WTC11 (cell line): ENCODE measurements around the gene ZDHHC8. TPM values are rescaled to one million over a fixed set of nuclear protein-coding genes. Genes with fewer than 3 reads are reported as not detected.
A peak's percentile ranks its signal among the peaks of the same experiment; 100 is the strongest.

Experiments
- ATAC-seq: fragments of 200-7000 bp; cut with Tn5 transposase; 2 replicates; pipeline ENCODE4 v1.10.0; 2021; ENCODE audit warnings: mild to moderate bottlenecking, moderate library complexity
- CTCF ChIA-PET: fragments of 300-600 bp; sonication (Branson Sonifier 250); formaldehyde crosslinking; loops from one replicate; lab custom pipeline; 2021; ENCODE audit warnings: antibody characterized with exemption; lab: Charles Lee
- POLR2A ChIA-PET: fragments of 350-600 bp; sonication (Branson Sonifier 250); formaldehyde crosslinking; loops from one replicate; lab custom pipeline; 2021; ENCODE audit warnings: antibody characterized with exemption; lab: Charles Lee
- DNase-seq: peaks from one replicate; pipeline ENCODE4 v3.0.0; 2021; ENCODE audit warnings: low spot score
- H3K27ac Mint-ChIP-seq: 2 replicates; pipeline ENCODE4 v1.8.0; 2021; ENCODE audit warnings: mixed read lengths
- H3K27me3 Mint-ChIP-seq: 2 replicates; pipeline ENCODE4 v1.8.0; 2021; ENCODE audit warnings: low read depth, mild to moderate bottlenecking, moderate library complexity, mixed read lengths
- H3K36me3 Mint-ChIP-seq: 2 replicates; pipeline ENCODE4 v1.8.0; 2021; ENCODE audit warnings: mixed read lengths
- H3K4me1 Mint-ChIP-seq: 2 replicates; pipeline ENCODE4 v1.8.0; 2022; ENCODE audit warnings: mixed read lengths
- H3K4me3 Mint-ChIP-seq: 2 replicates; pipeline ENCODE4 v1.8.0; 2021; ENCODE audit warnings: mild to moderate bottlenecking, moderate library complexity, mixed read lengths
- H3K9me3 Mint-ChIP-seq: 2 replicates; pipeline ENCODE4 v1.8.0; 2021; ENCODE audit warnings: mixed read lengths
- ATF3 ChIP-seq: sonication (generic); formaldehyde crosslinking; conservative IDR thresholded peaks from 2 replicates; pipeline ENCODE4 v1.8.1; 2022; ENCODE audit warnings: mild to moderate bottlenecking, missing genetic modification reagents
- CBFB ChIP-seq: sonication (generic); formaldehyde crosslinking; IDR thresholded peaks from 2 replicates; pipeline ENCODE4 v1.8.1; 2022; ENCODE audit warnings: mild to moderate bottlenecking, low read depth, missing genetic modification reagents
- ELF4 ChIP-seq: sonication (generic); formaldehyde crosslinking; IDR thresholded peaks from 2 replicates; pipeline ENCODE4 v1.8.1; 2022; ENCODE audit warnings: low read depth, mild to moderate bottlenecking, moderate library complexity, missing genetic modification reagents
- FOXP1 ChIP-seq: sonication (generic); formaldehyde crosslinking; IDR thresholded peaks from 2 replicates; pipeline ENCODE4 v1.8.0; 2022; ENCODE audit warnings: missing genetic modification reagents, mild to moderate bottlenecking, moderate library complexity, borderline replicate concordance
- GABPB1 ChIP-seq: sonication (generic); formaldehyde crosslinking; IDR thresholded peaks from 2 replicates; pipeline ENCODE4 v1.8.1; 2023; ENCODE audit warnings: mild to moderate bottlenecking, missing genetic modification reagents
- HMGA2 ChIP-seq: fragments of 250-450 bp; sonication (Bioruptor Pico); IDR thresholded peaks from 2 replicates; pipeline ENCODE4 v1.4.0; 2021; ENCODE audit warnings: mild to moderate bottlenecking, moderate library complexity
- IRF2 ChIP-seq: sonication (generic); formaldehyde crosslinking; IDR thresholded peaks from 2 replicates; pipeline ENCODE4 v1.8.0; 2022; ENCODE audit warnings: low read depth, missing genetic modification reagents, borderline replicate concordance
- JAZF1 ChIP-seq: fragments of 250-450 bp; sonication (Bioruptor Pico); IDR thresholded peaks from 2 replicates; pipeline ENCODE4 v1.9.0; 2021; ENCODE audit warnings: moderate library complexity, mild to moderate bottlenecking, inconsistent platforms
- JUN ChIP-seq: sonication (generic); formaldehyde crosslinking; IDR thresholded peaks from 2 replicates; pipeline ENCODE4 v1.8.0; 2023; ENCODE audit warnings: mild to moderate bottlenecking, missing genetic modification reagents
- SOX15 ChIP-seq: fragments of 250-450 bp; sonication (Bioruptor Pico); IDR thresholded peaks from 2 replicates; pipeline ENCODE4 v1.9.0; 2021; ENCODE audit warnings: mild to moderate bottlenecking
- TCF7 ChIP-seq: sonication (generic); formaldehyde crosslinking; IDR thresholded peaks from 2 replicates; pipeline ENCODE4 v1.8.0; 2022; ENCODE audit warnings: mild to moderate bottlenecking, low read depth, missing genetic modification reagents, moderate library complexity
- TEAD1 ChIP-seq: sonication (generic); formaldehyde crosslinking; IDR thresholded peaks from 2 replicates; pipeline ENCODE4 v1.8.0; 2022; ENCODE audit warnings: mild to moderate bottlenecking, missing genetic modification reagents
- USF1 ChIP-seq: sonication (generic); formaldehyde crosslinking; IDR thresholded peaks from 2 replicates; pipeline ENCODE4 v1.8.0; 2022; ENCODE audit warnings: mild to moderate bottlenecking, missing genetic modification reagents
- USF2 ChIP-seq: sonication (generic); formaldehyde crosslinking; IDR thresholded peaks from 2 replicates; pipeline ENCODE4 v1.8.1; 2023; ENCODE audit warnings: mild to moderate bottlenecking, missing genetic modification reagents, moderate library complexity
- ZBTB43 ChIP-seq: sonication (generic); formaldehyde crosslinking; IDR thresholded peaks from 2 replicates; pipeline ENCODE4 v1.8.1; 2023; ENCODE audit warnings: mild to moderate bottlenecking, missing genetic modification reagents
- ZNF423 ChIP-seq: fragments of 250-450 bp; sonication (Bioruptor Pico); IDR thresholded peaks from 2 replicates; pipeline ENCODE4 v2.1.2; 2022; ENCODE audit warnings: mild to moderate bottlenecking, moderate library complexity
- total RNA-seq: library from RNA; stranded (reverse); gene quantifications from 3 replicates; pipeline ENCODE4 v1.2.3, GENCODE V29; 2021
- TF ChIP-seq, protein P1 (sequence below): sonication (generic); formaldehyde crosslinking; IDR thresholded peaks from 2 replicates; pipeline ENCODE4 v1.8.1; 2022; ENCODE audit warnings: mild to moderate bottlenecking, missing genetic modification reagents, moderate library complexity, borderline replicate concordance
- TF ChIP-seq, protein P2 (sequence below): sonication (generic); formaldehyde crosslinking; IDR thresholded peaks from 2 replicates; pipeline ENCODE4 v1.8.0; 2022; ENCODE audit warnings: mild to moderate bottlenecking, missing genetic modification reagents
- TF ChIP-seq, protein P3 (sequence below): sonication (generic); formaldehyde crosslinking; IDR thresholded peaks from 2 replicates; pipeline ENCODE4 v1.8.1; 2023; ENCODE audit warnings: mild to moderate bottlenecking, moderate library complexity, missing genetic modification reagents

Gene ZDHHC8
- total RNA-seq, 1 experiment from 2014 or later: 79.7 TPM

GRCh38 chr22:20186183-20186870 is 54.7 kb downstream of the ZDHHC8 start:
- no peaks in the 10 kb centered on the region for H3K4me1 Mint-ChIP-seq
- CTCF ChIA-PET: interaction anchor here (0.6 to 2.1 kb wide), 30 partner anchors 8 to 456 kb away, joined by 3 to 46 read pairs (median 5); partner anchors contain the start of gene DGCR6L
- POLR2A ChIA-PET: interaction anchor here (0.7 kb wide), 1 partner anchor 85 kb away, joined by 3 read pairs; no protein-coding TSS in a partner anchor
- H3K4me3 Mint-ChIP-seq: no peak overlapping the region
- DNase-seq: peak; percentile 81
- peak; percentile 95 for ATAC-seq
- no peaks in the 10 kb centered on the region for H3K36me3 Mint-ChIP-seq
- H3K9me3 Mint-ChIP-seq: no peaks in the 10 kb centered on the region
- H3K27ac Mint-ChIP-seq: no peak overlapping the region
- H3K27me3 Mint-ChIP-seq: no peaks in the 10 kb centered on the region
- TF ChIP-seq IRF2: no peak
- TF ChIP-seq ZNF423 (CRISPR knock-in tag): peak; percentile 84
- TF ChIP-seq JAZF1 (CRISPR knock-in tag): no peak
- TF ChIP-seq, all 79 proteins: peak for 1

- no peaks in the 10 kb centered on the region for H3K27me3 Mint-ChIP-seq
- CTCF ChIA-PET: interaction anchor here (0.8 to 2.1 kb wide), 28 partner anchors 8 to 377 kb away, joined by 3 to 46 read pairs (median 6); partner anchors contain the start of gene DGCR6L
- H3K4me3 Mint-ChIP-seq: no peak overlapping the region
- ATAC-seq (no peak), DNase-seq (no peak)
- H3K36me3 Mint-ChIP-seq: no peaks in the 10 kb centered on the region
- H3K27ac Mint-ChIP-seq: no peak overlapping the region
- no peak for TF ChIP-seq USF2 (CRISPR knock-in tag)
- TF ChIP-seq, protein P1, sequence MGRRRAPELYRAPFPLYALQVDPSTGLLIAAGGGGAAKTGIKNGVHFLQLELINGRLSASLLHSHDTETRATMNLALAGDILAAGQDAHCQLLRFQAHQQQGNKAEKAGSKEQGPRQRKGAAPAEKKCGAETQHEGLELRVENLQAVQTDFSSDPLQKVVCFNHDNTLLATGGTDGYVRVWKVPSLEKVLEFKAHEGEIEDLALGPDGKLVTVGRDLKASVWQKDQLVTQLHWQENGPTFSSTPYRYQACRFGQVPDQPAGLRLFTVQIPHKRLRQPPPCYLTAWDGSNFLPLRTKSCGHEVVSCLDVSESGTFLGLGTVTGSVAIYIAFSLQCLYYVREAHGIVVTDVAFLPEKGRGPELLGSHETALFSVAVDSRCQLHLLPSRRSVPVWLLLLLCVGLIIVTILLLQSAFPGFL: no peak
- no peak for TF ChIP-seq IRF2
- TF ChIP-seq FOXP1 (CRISPR knock-in tag): no peak
- no peaks in the 10 kb centered on the region for H3K9me3 Mint-ChIP-seq
- POLR2A ChIA-PET: interaction anchor here (0.7 kb wide), 1 partner anchor 85 kb away, joined by 3 read pairs; no protein-coding TSS in a partner anchor
- H3K4me1 Mint-ChIP-seq: no peaks in the 10 kb centered on the region
These were observed 55.4 kb downstream of the ZDHHC8 start for GRCh38 chr22:20186871-20187546.

DNA sequence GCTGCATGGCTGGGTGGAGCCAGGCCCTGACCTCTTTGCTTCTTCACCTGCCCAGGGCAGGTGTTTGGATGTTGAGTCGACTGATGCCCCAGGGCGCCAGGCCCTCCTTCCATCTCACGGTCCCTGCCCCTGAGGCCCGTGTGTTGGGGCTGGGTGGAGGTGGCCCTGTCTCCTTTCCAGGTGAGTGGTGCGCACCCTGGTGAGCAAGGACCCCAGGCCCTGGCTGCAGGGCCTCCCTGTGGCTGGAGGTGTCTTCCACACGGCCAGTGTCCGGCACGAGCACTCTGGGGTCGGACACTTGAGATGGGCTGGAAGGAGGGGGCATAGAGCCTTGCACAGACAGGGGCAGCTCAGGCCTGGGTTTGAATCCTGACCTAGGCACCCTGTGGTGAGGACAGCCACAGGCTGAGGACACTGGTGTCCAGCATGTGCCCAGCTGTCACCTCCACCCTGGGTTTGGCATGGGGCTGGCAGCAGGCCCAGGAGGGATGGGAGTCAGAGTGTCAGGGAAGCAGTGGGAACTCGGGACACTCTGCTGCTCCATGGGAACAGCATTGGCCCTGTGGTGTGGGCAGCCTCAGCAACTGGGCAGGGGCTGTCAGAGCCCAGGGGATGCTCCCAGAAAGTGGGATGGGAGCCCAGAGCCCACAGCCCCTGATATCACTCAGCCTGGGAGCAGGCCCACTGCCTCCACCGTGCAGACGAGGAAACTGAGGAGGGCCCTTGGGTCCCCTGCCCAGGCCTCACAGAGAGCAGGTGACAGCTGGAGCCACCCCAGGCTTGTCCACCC is 56.4 kb downstream of the ZDHHC8 start:
- H3K27ac Mint-ChIP-seq: no peak overlapping the region
- CTCF ChIA-PET: interaction anchor here (1.5 to 2.1 kb wide), 5 partner anchors 12 to 51 kb away, joined by 5 to 46 read pairs (median 9); no protein-coding TSS in a partner anchor
- H3K9me3 Mint-ChIP-seq: no peaks in the 10 kb centered on the region
- DNase-seq: no peak
- no peaks in the 10 kb centered on the region for H3K36me3 Mint-ChIP-seq
- no peaks in the 10 kb centered on the region for H3K27me3 Mint-ChIP-seq
- POLR2A ChIA-PET: no interaction called here
- H3K4me1 Mint-ChIP-seq: no peaks in the 10 kb centered on the region
- no peak overlapping the region for H3K4me3 Mint-ChIP-seq
- no peak for ATAC-seq
- TF ChIP-seq, protein P2, sequence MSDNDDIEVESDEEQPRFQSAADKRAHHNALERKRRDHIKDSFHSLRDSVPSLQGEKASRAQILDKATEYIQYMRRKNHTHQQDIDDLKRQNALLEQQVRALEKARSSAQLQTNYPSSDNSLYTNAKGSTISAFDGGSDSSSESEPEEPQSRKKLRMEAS (CRISPR knock-in tag): no peak
- TF ChIP-seq TEAD1: no peak
- no peak for TF ChIP-seq HMGA2
- no peak for TF ChIP-seq USF1 (CRISPR knock-in tag)
- no peak for TF ChIP-seq SOX15 (CRISPR knock-in tag)
- no peak for TF ChIP-seq GABPB1 (CRISPR knock-in tag)
- no peak for TF ChIP-seq ELF4 (CRISPR knock-in tag)
- no peak for TF ChIP-seq CBFB (CRISPR knock-in tag)
- TF ChIP-seq ZBTB43 (CRISPR knock-in tag): no peak
- TF ChIP-seq, protein P3, sequence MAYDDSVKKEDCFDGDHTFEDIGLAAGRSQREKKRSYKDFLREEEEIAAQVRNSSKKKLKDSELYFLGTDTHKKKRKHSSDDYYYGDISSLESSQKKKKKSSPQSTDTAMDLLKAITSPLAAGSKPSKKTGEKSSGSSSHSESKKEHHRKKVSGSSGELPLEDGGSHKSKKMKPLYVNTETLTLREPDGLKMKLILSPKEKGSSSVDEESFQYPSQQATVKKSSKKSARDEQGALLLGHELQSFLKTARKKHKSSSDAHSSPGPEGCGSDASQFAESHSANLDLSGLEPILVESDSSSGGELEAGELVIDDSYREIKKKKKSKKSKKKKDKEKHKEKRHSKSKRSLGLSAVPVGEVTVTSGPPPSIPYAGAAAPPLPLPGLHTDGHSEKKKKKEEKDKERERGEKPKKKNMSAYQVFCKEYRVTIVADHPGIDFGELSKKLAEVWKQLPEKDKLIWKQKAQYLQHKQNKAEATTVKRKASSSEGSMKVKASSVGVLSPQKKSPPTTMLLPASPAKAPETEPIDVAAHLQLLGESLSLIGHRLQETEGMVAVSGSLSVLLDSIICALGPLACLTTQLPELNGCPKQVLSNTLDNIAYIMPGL (CRISPR knock-in tag): no peak
- TF ChIP-seq TCF7 (CRISPR knock-in tag): no peak
- no peak for TF ChIP-seq ATF3 (CRISPR knock-in tag)
- no peak for TF ChIP-seq JUN (CRISPR knock-in tag)
